Neural progenitor cell (in vitro differentiated cells): Measurements from ENCODE around the gene RAB34. TPM values are rescaled to one million over a fixed set of nuclear protein-coding genes. Genes with fewer than 3 reads are reported as not detected.

Experiments
- DNase-seq: peaks from one replicate; pipeline ENCODE4 v3.0.0-alpha.2; 2016; ENCODE audit warnings: low spot score
- H2AFZ ChIP-seq: fragments of 200-600 bp; sonication (generic); replicated peaks from 2 replicates; pipeline ENCODE4 v1.6.1; 2016; ENCODE audit warnings: antibody characterized with exemption
- H3F3A ChIP-seq: fragments of 200-600 bp; sonication (generic); 2 replicates; pipeline ENCODE4 v1.6.1; 2016; ENCODE audit warnings: antibody characterized with exemption, low read depth
- H3K27ac ChIP-seq: fragments of 200-600 bp; sonication (generic); 2 replicates; pipeline ENCODE4 v1.5.1; 2016; ENCODE audit warnings: mild to moderate bottlenecking
- H3K27me3 ChIP-seq: fragments of 200-600 bp; sonication (generic); 2 replicates; pipeline ENCODE4 v1.6.1; 2016; ENCODE audit warnings: mild to moderate bottlenecking, moderate library complexity
- H3K36me3 ChIP-seq: fragments of 200-600 bp; sonication (generic); 2 replicates; pipeline ENCODE4 v1.5.1; 2016
- H3K4me1 ChIP-seq: fragments of 200-600 bp; sonication (generic); 2 replicates; pipeline ENCODE4 v1.6.1; 2016; ENCODE audit warnings: mixed run types
- H3K4me2 ChIP-seq: fragments of 200-600 bp; sonication (generic); 2 replicates; pipeline ENCODE4 v1.6.1; 2016
- H3K4me3 ChIP-seq: fragments of 200-600 bp; sonication (generic); 2 replicates; pipeline ENCODE4 v1.5.1; 2016
- H3K79me2 ChIP-seq: fragments of 200-600 bp; sonication (generic); 2 replicates; pipeline ENCODE4 v1.6.1; 2016; ENCODE audit warnings: low read depth
- H3K9ac ChIP-seq: fragments of 200-600 bp; sonication (generic); 2 replicates; pipeline ENCODE4 v1.6.1; 2016
- H3K9me3 ChIP-seq: fragments of 200-600 bp; sonication (generic); 2 replicates; pipeline ENCODE4 v1.5.1; 2016; ENCODE audit warnings: low read depth
- H4K20me1 ChIP-seq: fragments of 200-600 bp; sonication (generic); 2 replicates; pipeline ENCODE4 v1.6.1; 2016; ENCODE audit warnings: low read depth
- H3K27ac Mint-ChIP-seq: 3 replicates; pipeline ENCODE4 v1.8.0; 2021; ENCODE audit warnings: mixed read lengths
- H3K27me3 Mint-ChIP-seq: 2 replicates; pipeline ENCODE4 v1.8.0; 2022; ENCODE audit warnings: low read depth, mild to moderate bottlenecking, inconsistent platforms, moderate library complexity, mixed read lengths; ENCODE audit not compliant: insufficient read depth
- H3K36me3 Mint-ChIP-seq: 3 replicates; pipeline ENCODE4 v1.8.0; 2021; ENCODE audit warnings: mixed read lengths
- H3K4me1 Mint-ChIP-seq: 3 replicates; pipeline ENCODE4 v1.8.0; 2021; ENCODE audit warnings: mixed read lengths
- H3K4me3 Mint-ChIP-seq: 3 replicates; pipeline ENCODE4 v1.8.0; 2021; ENCODE audit warnings: mild to moderate bottlenecking, moderate library complexity, mixed read lengths
- H3K9me3 Mint-ChIP-seq: 3 replicates; pipeline ENCODE4 v1.8.0; 2020; ENCODE audit warnings: mixed read lengths
- EZH2 ChIP-seq: fragments of 200-600 bp; sonication (generic); IDR thresholded peaks from 2 replicates; pipeline ENCODE4 v1.6.1; 2017; ENCODE audit warnings: antibody characterized with exemption, mild to moderate bottlenecking, moderate library complexity
- EZH2phosphoT487 ChIP-seq: fragments of 200-600 bp; sonication (generic); IDR thresholded peaks from 2 replicates; pipeline ENCODE4 v1.6.1; 2017; ENCODE audit warnings: antibody characterized with exemption
- total RNA-seq: library from RNA; depleted of rRNA; stranded (reverse); fragments of >200 nt; gene quantifications from 2 replicates; pipeline ENCODE4 v1.2.3, GENCODE V29; 2015; ENCODE audit warnings: low replicate concordance
- TF ChIP-seq, protein P1 (sequence below): fragments of 200-600 bp; sonication (generic); IDR thresholded peaks from 2 replicates; pipeline ENCODE4 v1.5.1; 2017; ENCODE audit warnings: antibody characterized with exemption, mild to moderate bottlenecking

RAB34 gene
- total RNA-seq, 1 donor from 2014 or later, result 82.8 TPM

DNA sequence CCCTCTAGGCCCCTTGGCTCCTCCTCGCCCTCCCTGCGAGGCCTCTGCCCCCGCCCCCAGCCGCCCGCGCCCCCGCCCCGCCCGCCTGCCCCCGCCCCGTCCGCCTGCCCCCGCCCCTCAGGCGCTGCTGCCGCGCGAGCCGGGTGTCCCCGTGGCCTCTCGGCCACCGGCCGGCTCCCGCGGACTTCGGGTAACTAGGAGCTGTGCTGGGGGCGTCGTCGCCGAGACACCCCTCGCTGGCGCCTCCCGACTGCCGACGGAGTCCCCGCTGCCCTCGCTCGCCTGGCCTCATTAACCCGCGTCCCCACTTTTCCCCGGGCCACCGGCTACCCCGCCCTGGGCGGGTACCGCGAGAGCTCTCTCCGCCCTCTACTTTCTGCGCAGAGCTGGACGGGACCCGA lies 8.6 kb upstream of the RAB34 start, which contains the start of gene TLCD1:
TSS of gene TLCD1 (minus strand) at position 8 of the 401 bp plus-strand sequence. CDS start 136 bp downstream, outside the sequence.
- Histone ChIP-seq H3K4me3 (peak within 1 kb of the TSS; percentile 69), H3K4me1 (peaks cover 31% of the 10 kb centered on the region), H3F3A (peaks cover 72% of the 10 kb centered on the region), H3K27ac (peak within 1 kb of the TSS; percentile 89), H3K79me2 (peaks cover 38% of the 10 kb centered on the region), H4K20me1 (peaks cover 45% of the 10 kb centered on the region), H2AFZ (peak within 1 kb of the TSS; percentile 28), H3K27me3 (no peaks in the 10 kb centered on the region), H3K4me2 (peak within 1 kb of the TSS; percentile 85), H3K9me3 (no peaks in the 10 kb centered on the region), H3K36me3 (peaks cover 5% of the 10 kb centered on the region), H3K9ac (peak within 1 kb of the TSS; percentile 56)
- Mint-ChIP-seq H3K36me3 (peaks cover 13% of the 10 kb centered on the region), H3K9me3 (no peaks in the 10 kb centered on the region), H3K27ac (peak within 1 kb of the TSS; percentile 73), H3K4me3 (peak within 1 kb of the TSS; percentile 96), H3K4me1 (peaks cover 44% of the 10 kb centered on the region), H3K27me3 (no peaks in the 10 kb centered on the region)
- no peak for TF ChIP-seq EZH2
- TF ChIP-seq, protein P1, sequence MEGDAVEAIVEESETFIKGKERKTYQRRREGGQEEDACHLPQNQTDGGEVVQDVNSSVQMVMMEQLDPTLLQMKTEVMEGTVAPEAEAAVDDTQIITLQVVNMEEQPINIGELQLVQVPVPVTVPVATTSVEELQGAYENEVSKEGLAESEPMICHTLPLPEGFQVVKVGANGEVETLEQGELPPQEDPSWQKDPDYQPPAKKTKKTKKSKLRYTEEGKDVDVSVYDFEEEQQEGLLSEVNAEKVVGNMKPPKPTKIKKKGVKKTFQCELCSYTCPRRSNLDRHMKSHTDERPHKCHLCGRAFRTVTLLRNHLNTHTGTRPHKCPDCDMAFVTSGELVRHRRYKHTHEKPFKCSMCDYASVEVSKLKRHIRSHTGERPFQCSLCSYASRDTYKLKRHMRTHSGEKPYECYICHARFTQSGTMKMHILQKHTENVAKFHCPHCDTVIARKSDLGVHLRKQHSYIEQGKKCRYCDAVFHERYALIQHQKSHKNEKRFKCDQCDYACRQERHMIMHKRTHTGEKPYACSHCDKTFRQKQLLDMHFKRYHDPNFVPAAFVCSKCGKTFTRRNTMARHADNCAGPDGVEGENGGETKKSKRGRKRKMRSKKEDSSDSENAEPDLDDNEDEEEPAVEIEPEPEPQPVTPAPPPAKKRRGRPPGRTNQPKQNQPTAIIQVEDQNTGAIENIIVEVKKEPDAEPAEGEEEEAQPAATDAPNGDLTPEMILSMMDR, result no peak
- TF ChIP-seq EZH2phosphoT487, result no peak
- peak; percentile 90 for DNase-seq

DNA sequence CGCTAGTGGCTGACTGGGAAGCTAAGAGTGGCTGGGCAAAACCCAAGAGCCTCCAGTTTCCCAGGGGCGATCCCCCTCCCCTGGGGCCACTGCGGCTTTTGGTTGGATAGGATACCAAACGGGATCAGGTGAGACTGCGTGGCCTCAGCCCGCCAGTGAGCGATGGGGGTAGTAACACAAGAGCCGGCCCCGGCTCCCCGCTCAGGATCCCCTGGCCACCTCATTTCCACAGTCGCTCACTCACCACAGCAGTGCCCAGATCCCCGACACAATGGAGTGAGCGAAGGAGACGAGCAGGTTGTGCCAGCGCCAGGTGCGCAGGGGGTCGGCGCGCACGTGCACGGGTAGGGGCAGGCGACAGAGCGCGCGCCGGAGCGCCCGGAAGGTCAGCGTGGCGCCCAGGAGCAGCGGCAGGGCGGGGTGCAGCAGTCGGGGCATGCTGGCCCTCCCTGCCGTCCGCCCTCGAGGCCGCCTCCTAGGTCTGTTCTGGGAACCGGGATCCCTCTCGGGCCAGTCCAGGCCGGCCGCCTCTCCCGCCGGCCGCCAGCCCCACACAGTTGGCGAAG lies 8.1 kb upstream of the RAB34 start:
- Histone ChIP-seq H3K9ac (peak overlapping the region; percentile 56), H3K4me1 (peaks cover 36% of the 10 kb centered on the region), H3K4me2 (peak overlapping the region; percentile 85), H3F3A (peaks cover 77% of the 10 kb centered on the region), H3K4me3 (peak overlapping the region; percentile 69), H3K9me3 (no peaks in the 10 kb centered on the region), H3K27me3 (no peaks in the 10 kb centered on the region), H4K20me1 (peaks cover 49% of the 10 kb centered on the region), H3K36me3 (peaks cover 7% of the 10 kb centered on the region), H3K79me2 (peaks cover 43% of the 10 kb centered on the region), H3K27ac (peak overlapping the region; percentile 89), H2AFZ (no peak overlapping the region)
- H3K9me3 Mint-ChIP-seq, result no peaks in the 10 kb centered on the region
- no peaks in the 10 kb centered on the region for H3K27me3 Mint-ChIP-seq
- DNase-seq, result peak; percentile 93
- peaks cover 49% of the 10 kb centered on the region for H3K4me1 Mint-ChIP-seq
- peak overlapping the region; percentile 63 for H3K27ac Mint-ChIP-seq
- peaks cover 16% of the 10 kb centered on the region for H3K36me3 Mint-ChIP-seq
- TF ChIP-seq, protein P1, result no peak
- no peak for TF ChIP-seq EZH2phosphoT487
- TF ChIP-seq EZH2, result no peak
- peak overlapping the region; percentile 90 for H3K4me3 Mint-ChIP-seq

GRCh38 chr17:28725166-28725659 lies 7.5 kb upstream of the RAB34 start:
- peaks cover 22% of the 10 kb centered on the region for H3K36me3 Mint-ChIP-seq
- peak overlapping the region; percentile 69 for H3K4me3 ChIP-seq
- H3K27ac Mint-ChIP-seq, result peak overlapping the region; percentile 73
- H3K4me1 ChIP-seq, result peaks cover 36% of the 10 kb centered on the region
- peaks cover 48% of the 10 kb centered on the region for H3K79me2 ChIP-seq
- H3K9ac ChIP-seq, result peak overlapping the region; percentile 56
- no peak for DNase-seq
- peaks cover 54% of the 10 kb centered on the region for H3K4me1 Mint-ChIP-seq
- H3K9me3 ChIP-seq, result no peaks in the 10 kb centered on the region
- H3K27me3 ChIP-seq, result no peaks in the 10 kb centered on the region
- H3K36me3 ChIP-seq, result peaks cover 7% of the 10 kb centered on the region
- H2AFZ ChIP-seq, result no peak overlapping the region
- H3K27me3 Mint-ChIP-seq, result no peaks in the 10 kb centered on the region
- TF ChIP-seq EZH2, result no peak
- TF ChIP-seq, protein P1, result peak; percentile 10
- H3K9me3 Mint-ChIP-seq, result no peaks in the 10 kb centered on the region
- H3F3A ChIP-seq, result peaks cover 83% of the 10 kb centered on the region
- peak overlapping the region; percentile 90 for H3K4me3 Mint-ChIP-seq
- H3K27ac ChIP-seq, result peak overlapping the region; percentile 89
- peaks cover 55% of the 10 kb centered on the region for H4K20me1 ChIP-seq
- H3K4me2 ChIP-seq, result peak overlapping the region; percentile 85
